H9 (cell line): ENCODE measurements around the gene C5orf22. TPM values are rescaled to one million over a fixed set of nuclear protein-coding genes. Genes with fewer than 3 reads are reported as not detected.

ENCODE experiments used
- DNase-seq: peaks from one replicate; pipeline ENCODE4 v3.0.0-alpha.2; 2017
- H2AFZ ChIP-seq: one replicate; pipeline ENCODE4 v1.6.1; 2013; ENCODE audit warnings: mild to moderate bottlenecking, low read length, control low read depth, moderate library complexity
- H2AK5ac ChIP-seq: 2 replicates; pipeline ENCODE4 v1.6.1; 2013; ENCODE audit warnings: low read length, control low read depth, mixed read lengths; ENCODE audit not compliant: insufficient read length
- H2BK120ac ChIP-seq: one replicate; pipeline ENCODE4 v1.6.1; 2013; ENCODE audit warnings: low read depth, mild to moderate bottlenecking, low read length, control low read depth, inconsistent platforms; ENCODE audit not compliant: poor library complexity, severe bottlenecking
- H2BK12ac ChIP-seq: 2 replicates; pipeline ENCODE4 v1.6.1; 2013; ENCODE audit warnings: low read length, control low read depth, mixed read lengths, low read depth; ENCODE audit not compliant: insufficient read length
- H2BK15ac ChIP-seq: 2 replicates; pipeline ENCODE4 v1.6.1; 2013; ENCODE audit warnings: low read depth, low read length, control low read depth
- H2BK20ac ChIP-seq: one replicate; pipeline ENCODE4 v1.6.1; 2013; ENCODE audit warnings: low read depth, mild to moderate bottlenecking, low read length, control low read depth, inconsistent platforms; ENCODE audit not compliant: poor library complexity, severe bottlenecking
- H2BK5ac ChIP-seq: 2 replicates; pipeline ENCODE4 v1.6.1; 2013; ENCODE audit warnings: low read length, control low read depth, mixed read lengths; ENCODE audit not compliant: insufficient read length
- H3K14ac ChIP-seq: 2 replicates; pipeline ENCODE4 v1.6.1; 2013; ENCODE audit warnings: low read length, control low read depth; ENCODE audit not compliant: insufficient read depth
- H3K18ac ChIP-seq: 2 replicates; pipeline ENCODE4 v1.6.1; 2013; ENCODE audit warnings: low read depth, mild to moderate bottlenecking, mixed read lengths, low read length, control low read depth; ENCODE audit not compliant: insufficient read length
- H3K23ac ChIP-seq: 2 replicates; pipeline ENCODE4 v1.6.1; 2013; ENCODE audit warnings: low read length, control low read depth, mixed read lengths, low read depth; ENCODE audit not compliant: insufficient read length
- H3K23me2 ChIP-seq: 2 replicates; pipeline ENCODE4 v1.6.1; 2013; ENCODE audit warnings: low read depth, mild to moderate bottlenecking, mixed read lengths, low read length, control low read depth; ENCODE audit not compliant: insufficient read length, poor library complexity, severe bottlenecking
- H3K27ac ChIP-seq: 2 replicates; pipeline ENCODE4 v1.5.1; 2013; ENCODE audit warnings: low read length, control low read depth, mixed read lengths, low read depth; ENCODE audit not compliant: insufficient read length
- H3K27me3 ChIP-seq: 2 replicates; pipeline ENCODE4 v1.6.1; 2013; ENCODE audit warnings: low read length, control low read depth, inconsistent platforms; ENCODE audit not compliant: insufficient read depth
- H3K4ac ChIP-seq: 2 replicates; pipeline ENCODE4 v1.6.1; 2013; ENCODE audit warnings: low read depth, mild to moderate bottlenecking, control low read depth, inconsistent platforms, low read length, moderate library complexity
- H3K4me1 ChIP-seq: 2 replicates; pipeline ENCODE4 v1.6.1; 2013; ENCODE audit warnings: low read length, control low read depth, inconsistent platforms; ENCODE audit not compliant: insufficient read depth
- H3K4me2 ChIP-seq: 2 replicates; pipeline ENCODE4 v1.6.1; 2013; ENCODE audit warnings: low read length, control low read depth, mixed read lengths; ENCODE audit not compliant: insufficient read length, insufficient read depth
- H3K56ac ChIP-seq: 2 replicates; pipeline ENCODE4 v1.6.1; 2013; ENCODE audit warnings: low read depth, mild to moderate bottlenecking, mixed read lengths, low read length, control low read depth; ENCODE audit not compliant: insufficient read length
- H3K79me1 ChIP-seq: 2 replicates; pipeline ENCODE4 v1.6.1; 2013; ENCODE audit warnings: low read depth, mild to moderate bottlenecking, moderate library complexity, low read length, control low read depth, inconsistent platforms; ENCODE audit not compliant: insufficient read depth, poor library complexity, severe bottlenecking
- H3K79me2 ChIP-seq: 2 replicates; pipeline ENCODE4 v1.6.1; 2013; ENCODE audit warnings: low read length, control low read depth, inconsistent platforms; ENCODE audit not compliant: insufficient read depth
- H3K9ac ChIP-seq: 2 replicates; pipeline ENCODE4 v1.6.1; 2013; ENCODE audit warnings: low read length, control low read depth, mixed read lengths; ENCODE audit not compliant: insufficient read length; ENCODE audit errors: extremely low read depth
- H3K9me3 ChIP-seq: one replicate; pipeline ENCODE4 v1.6.1; 2013; ENCODE audit warnings: low read depth, low read length, inconsistent platforms; ENCODE audit not compliant: control insufficient read depth
- H3T11ph ChIP-seq: one replicate; pipeline ENCODE4 v1.6.1; 2013; ENCODE audit warnings: mild to moderate bottlenecking, low read length, control low read depth, inconsistent platforms
- H4K20me1 ChIP-seq: one replicate; pipeline ENCODE4 v1.6.1; 2013; ENCODE audit not compliant: control insufficient read depth, insufficient read length, insufficient read depth
- H4K5ac ChIP-seq: 2 replicates; pipeline ENCODE4 v1.6.1; 2013; ENCODE audit warnings: low read depth, mild to moderate bottlenecking, mixed read lengths, low read length, control low read depth; ENCODE audit not compliant: insufficient read length
- H4K8ac ChIP-seq: replicated peaks from 2 replicates; pipeline ENCODE4 v1.6.1; 2013; ENCODE audit warnings: low read length, control low read depth, mixed read lengths, low read depth; ENCODE audit not compliant: insufficient read length
- H4K91ac ChIP-seq: 2 replicates; pipeline ENCODE4 v1.6.1; 2013; ENCODE audit warnings: low read depth, mild to moderate bottlenecking, moderate library complexity, mixed read lengths, low read length, control low read depth; ENCODE audit not compliant: insufficient read length
- H3K27ac Mint-ChIP-seq, 3 experiments: 2 replicates in 2 of 3; 3 replicates in 1 of 3; pipeline ENCODE4 v1.8.0; 2020 to 2021; ENCODE audit warnings: mixed read lengths in 3 of 3, mild to moderate bottlenecking in 1 of 3, moderate library complexity in 1 of 3
- H3K27me3 Mint-ChIP-seq: 2 replicates; pipeline ENCODE4 v1.8.0; 2021; ENCODE audit warnings: low read depth, mild to moderate bottlenecking, moderate library complexity, mixed read lengths
- H3K36me3 Mint-ChIP-seq, 3 experiments: 2 replicates in 2 of 3; 3 replicates in 1 of 3; pipeline ENCODE4 v1.8.0; 2020 to 2021; ENCODE audit warnings: low read depth in 3 of 3, mixed read lengths in 3 of 3; ENCODE audit not compliant: insufficient read depth in 1 of 3
- H3K4me1 Mint-ChIP-seq, 2 experiments: 2 replicates each; pipeline ENCODE4 v1.8.0; 2020; ENCODE audit warnings: mixed read lengths in 2 of 2
- H3K4me3 Mint-ChIP-seq, 2 experiments: 2 replicates in 1 of 2; 3 replicates in 1 of 2; pipeline ENCODE4 v1.8.0; 2020 to 2021; ENCODE audit warnings: mild to moderate bottlenecking in 2 of 2, mixed read lengths in 2 of 2, moderate library complexity in 1 of 2
- H3K9me3 Mint-ChIP-seq, 2 experiments: 2 replicates in 1 of 2; 3 replicates in 1 of 2; pipeline ENCODE4 v1.8.0; 2020; ENCODE audit warnings: mild to moderate bottlenecking in 2 of 2, mixed read lengths in 2 of 2, moderate library complexity in 1 of 2
- CTCF ChIP-seq: fragments of 200-600 bp; sonication (generic); conservative IDR thresholded peaks from 3 replicates; pipeline ENCODE4 v1.8.0; 2021; ENCODE audit warnings: antibody characterized with exemption, mild to moderate bottlenecking
- WGBS: extraction: QIAGEN DNeasy Blood & Tissue Kit; methylation state at CpG from one replicate; pipeline ENCODE4 v1.1.7; 2013; ENCODE audit warnings: missing lambda C conversion rate, low lambda C conversion rate, mixed read lengths; ENCODE audit not compliant: insufficient read length; ENCODE audit errors: extremely low coverage; 5-methylcytosine and 5-hydroxymethylcytosine counted together
- total RNA-seq: library from RNA; stranded (reverse); gene quantifications from 2 replicates; pipeline ENCODE4 v1.2.1, GENCODE V29; 2021

C5orf22 gene
- total RNA-seq, 1 experiment from 2014 or later, result 34.0 TPM

GRCh38 chr5:31530541-31531265 is 1.4 kb upstream of the C5orf22 start:
- Histone ChIP-seq H4K20me1 (no peaks in the 10 kb centered on the region), H3K79me2 (peaks cover 11% of the 10 kb centered on the region; the same call in 1 of the 2 replicates), H3T11ph (no peak overlapping the region), H3K14ac (no peak overlapping the region), H3K23me2 (peaks cover 12% of the 10 kb centered on the region), H3K4me2 (peak overlapping the region; percentile 73), H3K23ac (no peak overlapping the region), H4K91ac (no peak overlapping the region), H2BK120ac (no peak overlapping the region), H3K79me1 (peaks cover 5% of the 10 kb centered on the region), H3K4me1 (0 out of 2 replicates have a peak, but pooled peaks cover 3% of the 10 kb centered on the region), H2BK5ac (no peak overlapping the region), H2AK5ac (no peak overlapping the region), H3K4ac (no peak overlapping the region), H4K5ac (no peak overlapping the region), H4K8ac (no peak overlapping the region), H2BK20ac (no peak overlapping the region), H3K27me3 (no peaks in the 10 kb centered on the region), H3K9ac (peak overlapping the region; percentile 84), H2BK12ac (no peak overlapping the region), H3K27ac (no peak overlapping the region), H3K18ac (no peak overlapping the region), H3K56ac (no peak overlapping the region), H3K9me3 (no peaks in the 10 kb centered on the region), H2AFZ (no peak overlapping the region), H2BK15ac (no peak overlapping the region)
- no peak for TF ChIP-seq CTCF
- H3K27me3 Mint-ChIP-seq, result no peaks in the 10 kb centered on the region
- no peak for DNase-seq
- WGBS, result no CpG with 5 or more reads among the region's 9 CpGs
- H3K4me1 Mint-ChIP-seq, result peaks cover 15 to 27% of the 10 kb centered on the region in 2 experiments
- peaks cover 38 to 67% (median 67%) of the 10 kb centered on the region in 3 experiments; a peak in 6 of 7 replicates for H3K36me3 Mint-ChIP-seq
- no peaks in the 10 kb centered on the region for H3K9me3 Mint-ChIP-seq
- H3K4me3 Mint-ChIP-seq, result peak overlapping the region; percentile 99
- H3K27ac Mint-ChIP-seq, result 0 out of 7 replicates have a peak overlapping the region, but pooled peaks of 1 of the 3 experiments have one; percentile 1
